ENCODE data around the gene EFNA5. TPM values are rescaled to one million over a fixed set of nuclear protein-coding genes. Genes with fewer than 3 reads are reported as not detected.

The EFNA5 gene
- total RNA-seq, 4 donors from 2014 or later, result 2.4 to 9.2 (median 3.9) TPM

- TF ChIP-seq CTCF (IDR thresholded peaks at IDR 0.05) (no peak), POLR2AphosphoS5 (IDR thresholded peaks at IDR 0.05) (no peak), POLR2A (IDR thresholded peaks at IDR 0.05) (no peak), EP300 (IDR thresholded peaks at IDR 0.05) (no peak)
- 88 to 98% methylated on average over 1 to 4 of the region's 4 CpGs for WGBS, 2 donors (ENCODE audit: low coverage in 1 of 2)
- H3K27ac ChIP-seq, result no peak overlapping the region
- no peaks in the 10 kb centered on the region for H3K36me3 ChIP-seq
- no peaks in the 10 kb centered on the region for H3K27me3 ChIP-seq
- H3K9me3 ChIP-seq, result no peaks in the 10 kb centered on the region
- no peak overlapping the region for H3K4me3 ChIP-seq
- H3K4me1 ChIP-seq, result peaks cover 0 to 18% (median 0%) of the 10 kb centered on the region in 3 donors
- no peak for ATAC-seq
Measured at GRCh38 chr5:107567901-107568671, 102.7 kb downstream of the EFNA5 start.

GRCh38 chr5:107566986-107567385 is 103.8 kb downstream of the EFNA5 start:
- Histone ChIP-seq H3K9me3 (no peaks in the 10 kb centered on the region), H3K4me3 (no peak overlapping the region), H3K36me3 (no peaks in the 10 kb centered on the region), H3K27ac (no peak overlapping the region), H3K27me3 (no peaks in the 10 kb centered on the region), H3K4me1 (peaks cover 0 to 13% (median 0%) of the 10 kb centered on the region in 3 donors)
- no peak for ATAC-seq
- WGBS, 2 donors (ENCODE audit: low coverage in 1 of 2), result 35 to 71% methylated on average over 2 of the region's 2 CpGs
- TF ChIP-seq POLR2A (IDR thresholded peaks at IDR 0.05) (no peak), EP300 (IDR thresholded peaks at IDR 0.05) (no peak), CTCF (IDR thresholded peaks at IDR 0.05) (no peak), POLR2AphosphoS5 (IDR thresholded peaks at IDR 0.05) (no peak)

GRCh38 chr5:107565791-107566767 is 104.7 kb downstream of the EFNA5 start:
- Histone ChIP-seq H3K4me3 (no peak overlapping the region), H3K27me3 (no peaks in the 10 kb centered on the region), H3K9me3 (no peaks in the 10 kb centered on the region), H3K4me1 (peaks cover 0 to 4% (median 0%) of the 10 kb centered on the region in 3 donors), H3K36me3 (no peaks in the 10 kb centered on the region), H3K27ac (no peak overlapping the region)
- 45 to 58% methylated on average over 4 to 10 of the region's 10 CpGs for WGBS, 2 donors (ENCODE audit: low coverage in 1 of 2)
- no peak for TF ChIP-seq POLR2A (IDR thresholded peaks at IDR 0.05)
- TF ChIP-seq EP300 (IDR thresholded peaks at IDR 0.05), result no peak
- TF ChIP-seq CTCF (IDR thresholded peaks at IDR 0.05), result no peak
- no peak for TF ChIP-seq POLR2AphosphoS5 (IDR thresholded peaks at IDR 0.05)
- no peak for ATAC-seq

GRCh38 chr5:107564931-107565372 is 105.8 kb downstream of the EFNA5 start:
- Histone ChIP-seq H3K27ac (no peak overlapping the region), H3K4me1 (no peaks in the 10 kb centered on the region), H3K9me3 (no peaks in the 10 kb centered on the region), H3K36me3 (no peaks in the 10 kb centered on the region), H3K27me3 (no peaks in the 10 kb centered on the region), H3K4me3 (no peak overlapping the region)
- 62 to 88% methylated on average over 4 of the region's 4 CpGs for WGBS, 2 donors (ENCODE audit: low coverage in 1 of 2)
- ATAC-seq, result no peak
- TF ChIP-seq CTCF (IDR thresholded peaks at IDR 0.05), result no peak
- no peak for TF ChIP-seq EP300 (IDR thresholded peaks at IDR 0.05)
- no peak for TF ChIP-seq POLR2A (IDR thresholded peaks at IDR 0.05)
- no peak for TF ChIP-seq POLR2AphosphoS5 (IDR thresholded peaks at IDR 0.05)

All from gastroesophageal sphincter (tissue), 4 donors.